ENCODE measurements around the gene CRYBB1.

GRCh38 chr22:26593763-26594162 lies 24.1 kb downstream of the CRYBB1 start:
- no peak for TF ChIP-seq CTCF (IDR thresholded peaks at IDR 0.05)
- TF ChIP-seq POLR2A (IDR thresholded peaks at IDR 0.05) = no peak
